T-cell (primary cell): ENCODE data around the gene MYO1G. TPM values are rescaled to one million over a fixed set of nuclear protein-coding genes. Genes with fewer than 3 reads are reported as not detected.

ENCODE experiments used
- ATAC-seq, 4 experiments: fragments of 200-7000 bp in 3 of 4; fragments of 150-1000 bp in 1 of 4; cut with Tn5 transposase; replicated peaks in 1 of 4; 1 replicate in 3 of 4; 2 replicates in 1 of 4; pipeline ENCODE4 v1.10.0; 2021; ENCODE audit warnings: moderate library complexity in 3 of 4, mild to moderate bottlenecking in 2 of 4, moderate number of reproducible peaks in 1 of 4
- CTCF ChIA-PET, 2 donors: fragments of 300-600 bp; sonication (Branson Sonifier 250); formaldehyde crosslinking; loops; one replicate each; lab custom pipeline; 2022; ENCODE audit warnings: antibody characterized with exemption in 2 of 2; lab: Charles Lee
- POLR2A ChIA-PET, 2 donors: fragments of 300-600 bp; sonication (Branson Sonifier 250); formaldehyde crosslinking; loops; one replicate each; lab custom pipeline; 2022; ENCODE audit warnings: antibody characterized with exemption in 2 of 2; lab: Charles Lee
- DNase-seq, 35 experiments: peaks; one replicate each; pipeline versions ENCODE4 v3.0.0 to v3.0.0-alpha.2; 2013 to 2023
- H3K27ac ChIP-seq: one replicate; pipeline ENCODE4 v1.5.1; 2013; ENCODE audit warnings: low read length
- H3K27me3 ChIP-seq, 2 experiments: replicated peaks in 1 of 2; 1 replicate in 1 of 2; 2 replicates in 1 of 2; pipeline versions ENCODE4 v1.6.1 to v1.7.0; 2013; ENCODE audit warnings: low read length in 1 of 2, mixed read lengths in 1 of 2; ENCODE audit not compliant: control insufficient read depth in 2 of 2, insufficient read depth in 2 of 2; ENCODE audit errors: extremely low read depth in 1 of 2
- H3K36me3 ChIP-seq, 2 donors: 1 replicate in 1 of 2; 2 replicates in 1 of 2; pipeline versions ENCODE4 v1.6.1 to v1.7.0; 2013; ENCODE audit warnings: low read length in 1 of 2; ENCODE audit not compliant: control insufficient read depth in 2 of 2, insufficient read depth in 1 of 2; ENCODE audit errors: extremely low read depth in 1 of 2
- H3K4me1 ChIP-seq, 2 experiments: 1 replicate in 1 of 2; 2 replicates in 1 of 2; pipeline versions ENCODE4 v1.6.1 to v1.7.0; 2013; ENCODE audit warnings: low read length in 2 of 2, mixed read lengths in 1 of 2; ENCODE audit not compliant: insufficient read depth in 2 of 2, control insufficient read depth in 1 of 2; ENCODE audit errors: extremely low read depth in 1 of 2
- H3K4me3 ChIP-seq, 2 donors: 1 replicate in 1 of 2; 2 replicates in 1 of 2; pipeline versions ENCODE4 v1.5.1 to v1.7.0; 2013; ENCODE audit warnings: mild to moderate bottlenecking in 2 of 2, low read length in 1 of 2, moderate library complexity in 1 of 2; ENCODE audit not compliant: control insufficient read depth in 1 of 2; ENCODE audit errors: extremely low read depth in 1 of 2
- H3K9me3 ChIP-seq: 2 replicates; pipeline ENCODE4 v1.7.0; 2013
- H3K27ac Mint-ChIP-seq, 2 donors: one replicate each; pipeline ENCODE4 v1.8.0; 2020 to 2021; ENCODE audit warnings: mild to moderate bottlenecking in 2 of 2, mixed read lengths in 2 of 2
- H3K27me3 Mint-ChIP-seq, 2 donors: one replicate each; pipeline ENCODE4 v1.8.0; 2021 to 2022; ENCODE audit warnings: mixed read lengths in 2 of 2
- H3K36me3 Mint-ChIP-seq: one replicate; pipeline ENCODE4 v1.8.0; 2021; ENCODE audit warnings: mixed read lengths
- H3K4me1 Mint-ChIP-seq, 3 donors: one replicate each; pipeline ENCODE4 v1.8.0; 2020 to 2022; ENCODE audit warnings: mixed read lengths in 3 of 3, mild to moderate bottlenecking in 1 of 3
- H3K4me3 Mint-ChIP-seq, 3 donors: one replicate each; pipeline ENCODE4 v1.8.0; 2020 to 2022; ENCODE audit warnings: mild to moderate bottlenecking in 3 of 3, mixed read lengths in 3 of 3, moderate library complexity in 3 of 3
- H3K9me3 Mint-ChIP-seq, 3 donors: one replicate each; pipeline ENCODE4 v1.8.0; 2020 to 2022; ENCODE audit warnings: mixed read lengths in 3 of 3
- WGBS: methylation state at CpG from one replicate; pipeline ENCODE4 v1.1.5; 2013; ENCODE audit warnings: missing lambda C conversion rate; ENCODE audit not compliant: insufficient coverage; 5-methylcytosine and 5-hydroxymethylcytosine counted together
- total RNA-seq, 35 experiments: library from RNA in 6 of 35; stranded (reverse) in 6 of 35; fragments of 120-200 nt in 1 of 35; gene quantifications; one replicate each; pipeline versions ENCODE4 v1.2.1 to v1.2.4 and lab custom pipeline; 2013 to 2026

Gene MYO1G
- total RNA-seq, 5 donors from 2014 or later (not counting 1 experiment from before 2014, with no cell fraction given) = 183 to 272 (median 192) TPM

DNA sequence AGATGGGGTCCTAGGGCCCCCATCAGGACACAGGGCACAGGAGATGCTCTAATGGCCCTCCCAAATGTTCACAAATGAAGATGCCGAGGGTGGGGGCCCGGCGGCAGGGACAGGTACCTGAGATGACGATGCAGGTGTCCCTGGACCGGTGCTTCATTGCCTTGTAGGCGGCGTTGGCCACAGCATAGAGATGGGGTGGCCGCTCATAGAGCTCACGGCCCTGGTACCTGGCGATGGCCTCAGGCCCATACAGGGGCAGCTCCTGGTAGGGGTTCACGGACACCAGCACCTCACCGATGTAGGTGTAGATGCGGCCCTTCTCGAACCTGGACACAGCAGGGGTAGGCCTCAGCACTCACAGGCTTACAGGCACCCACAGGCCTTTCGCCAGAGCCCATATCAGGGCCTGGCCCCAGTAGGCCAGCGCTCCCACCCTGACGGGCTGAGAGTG is 2.0 kb downstream of the MYO1G start:
- peak overlapping the region; percentile 88 to 99 (median 95) for H3K4me3 Mint-ChIP-seq
- peaks cover 75 to 82% (median 78%) of the 10 kb centered on the region in 3 donors for H3K4me1 Mint-ChIP-seq
- no peaks in the 10 kb centered on the region for H3K27me3 ChIP-seq
- CTCF ChIA-PET = interaction anchor here (0.6 to 1.6 kb wide), 2 partner anchors 16 to 159 kb away, joined by 3 to 7 read pairs; no protein-coding TSS in a partner anchor
- H3K36me3 Mint-ChIP-seq = peaks cover 19% of the 10 kb centered on the region
- no peaks in the 10 kb centered on the region for H3K27me3 Mint-ChIP-seq
- DNase-seq (no peak), ATAC-seq (no peak)
- peak overlapping the region; percentile 89 for H3K27ac ChIP-seq
- H3K9me3 ChIP-seq = no peaks in the 10 kb centered on the region
- H3K9me3 Mint-ChIP-seq = no peaks in the 10 kb centered on the region
- peaks cover 8 to 64% of the 10 kb centered on the region in 2 donors for H3K36me3 ChIP-seq
- peak overlapping the region; percentile 54 to 59 for H3K4me3 ChIP-seq
- POLR2A ChIA-PET = no interaction called here
- peaks cover 35 to 89% of the 10 kb centered on the region in 2 experiments for H3K4me1 ChIP-seq
- 81% methylated on average over 17 of the region's 17 CpGs for WGBS
- peak overlapping the region; percentile 96 for H3K27ac Mint-ChIP-seq

DNA sequence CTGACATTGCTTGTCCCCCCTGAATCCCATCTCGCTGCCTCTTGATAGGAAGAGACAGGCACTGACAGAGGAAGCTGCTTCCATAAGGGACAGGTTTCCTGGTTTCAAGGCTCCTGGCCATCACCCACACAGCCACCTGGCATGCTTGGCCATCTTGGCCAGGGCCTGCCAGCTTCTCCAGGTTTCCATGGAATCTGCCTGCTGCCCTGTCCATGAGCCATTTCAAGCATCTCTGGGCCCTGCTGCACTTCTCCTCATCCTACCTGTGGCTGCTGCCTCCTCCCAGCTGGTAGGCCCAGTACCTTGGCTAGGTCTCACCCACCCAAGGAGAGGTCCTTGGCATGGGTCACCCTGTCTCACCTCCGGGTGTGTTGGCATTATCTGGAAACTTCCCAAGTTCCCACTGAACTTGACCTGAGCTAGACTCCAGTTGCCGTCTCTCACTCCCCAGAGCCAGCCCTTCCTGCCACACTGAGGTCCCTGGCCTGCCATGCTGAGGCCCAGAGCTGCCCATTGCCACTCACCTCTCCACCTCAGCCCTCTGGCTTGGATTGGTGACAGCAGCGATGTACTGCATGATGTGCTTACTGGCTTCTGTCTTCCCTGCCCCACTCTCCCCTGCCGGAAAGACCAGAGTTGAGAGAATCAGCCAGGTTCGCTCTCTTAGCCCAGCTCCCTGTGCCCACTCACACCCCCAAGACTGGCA is 2.6 kb downstream of the MYO1G start:
- peak overlapping the region; percentile 89 for H3K27ac ChIP-seq
- no peaks in the 10 kb centered on the region for H3K9me3 ChIP-seq
- H3K4me1 Mint-ChIP-seq = peaks cover 74 to 77% (median 74%) of the 10 kb centered on the region in 3 donors
- H3K4me3 ChIP-seq = peak overlapping the region in 1 of 2 donors; percentile 59
- H3K36me3 Mint-ChIP-seq = peaks cover 20% of the 10 kb centered on the region
- DNase-seq (no peak), ATAC-seq (no peak)
- H3K9me3 Mint-ChIP-seq = no peaks in the 10 kb centered on the region
- ChIA-PET CTCF (interaction anchor here (0.5 to 1.6 kb wide), 3 partner anchors 91 to 1514 kb away, joined by 4 to 7 read pairs (median 7); no protein-coding TSS in a partner anchor), POLR2A (interaction anchor here in 1 of 2 donors (0.5 kb wide), 1 partner anchor 26 kb away, joined by 3 read pairs; no protein-coding TSS in a partner anchor)
- no peaks in the 10 kb centered on the region for H3K27me3 Mint-ChIP-seq
- peaks cover 31 to 83% of the 10 kb centered on the region in 2 experiments for H3K4me1 ChIP-seq
- H3K36me3 ChIP-seq = peaks cover 12 to 63% of the 10 kb centered on the region in 2 donors
- H3K27ac Mint-ChIP-seq = peak overlapping the region; percentile 96
- no peaks in the 10 kb centered on the region for H3K27me3 ChIP-seq
- 88% methylated on average over 4 of the region's 6 CpGs for WGBS
- peak overlapping the region; percentile 88 to 99 (median 95) for H3K4me3 Mint-ChIP-seq

DNA sequence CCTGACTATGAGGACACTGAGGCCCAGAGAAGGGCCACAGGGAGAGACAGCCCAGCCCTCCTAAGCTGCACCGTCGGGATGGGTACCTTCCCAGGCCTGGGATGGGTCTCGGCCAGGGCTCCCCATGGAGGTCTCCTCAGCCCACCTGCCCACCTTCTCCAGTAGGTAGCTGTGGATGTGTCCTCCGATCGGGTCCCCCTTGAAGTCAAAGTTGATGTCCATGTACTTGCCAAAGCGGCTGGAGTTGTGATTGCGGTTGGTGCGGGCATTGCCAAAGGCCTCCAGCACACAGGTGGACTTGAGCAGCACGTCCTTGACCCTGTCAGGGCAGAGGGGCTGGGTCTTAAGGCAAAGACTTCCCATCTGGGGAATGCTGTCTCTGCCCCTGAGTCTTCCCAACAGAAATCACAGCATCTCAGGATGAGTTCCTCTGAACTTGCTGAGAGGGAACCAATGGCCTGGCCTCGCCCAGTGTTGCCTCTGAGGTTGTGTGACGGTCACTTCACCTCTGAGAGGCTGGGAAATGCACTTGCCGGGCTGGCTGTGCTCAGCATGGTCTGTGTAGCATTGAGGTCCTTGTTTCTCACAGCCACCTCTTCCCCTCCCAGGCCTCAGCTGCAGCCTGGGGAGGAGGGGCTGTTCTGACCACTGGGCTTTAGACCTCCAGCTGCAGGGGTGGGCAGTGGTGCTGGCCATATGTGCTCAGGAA is 3.3 kb downstream of the MYO1G start:
- Mint-ChIP-seq H3K4me3 (peak overlapping the region in 1 of 3 donors; percentile 99), H3K9me3 (no peaks in the 10 kb centered on the region), H3K4me1 (peaks cover 67 to 70% (median 67%) of the 10 kb centered on the region in 3 donors), H3K27me3 (no peaks in the 10 kb centered on the region), H3K27ac (peak overlapping the region; percentile 83 to 96), H3K36me3 (peaks cover 20% of the 10 kb centered on the region)
- POLR2A ChIA-PET = interaction anchor here (0.5 to 1.1 kb wide), 3 partner anchors 15 to 334 kb away, joined by 3 to 18 read pairs (median 4); no protein-coding TSS in a partner anchor
- CTCF ChIA-PET = interaction anchor here (1.6 to 3.8 kb wide), 4 partner anchors 24 to 161 kb away, joined by 5 to 72 read pairs (median 46); partner anchors contain the start of gene CCM2 (in 1 of the 2)
- Histone ChIP-seq H3K27me3 (no peaks in the 10 kb centered on the region), H3K36me3 (peaks cover 12 to 67% of the 10 kb centered on the region in 2 donors), H3K4me1 (peaks cover 25 to 76% of the 10 kb centered on the region in 2 experiments), H3K9me3 (no peaks in the 10 kb centered on the region), H3K27ac (peak overlapping the region; percentile 89), H3K4me3 (no peak overlapping the region)
- no peak for ATAC-seq
- DNase-seq = no peak
- 98% methylated on average over 6 of the region's 12 CpGs for WGBS

DNA sequence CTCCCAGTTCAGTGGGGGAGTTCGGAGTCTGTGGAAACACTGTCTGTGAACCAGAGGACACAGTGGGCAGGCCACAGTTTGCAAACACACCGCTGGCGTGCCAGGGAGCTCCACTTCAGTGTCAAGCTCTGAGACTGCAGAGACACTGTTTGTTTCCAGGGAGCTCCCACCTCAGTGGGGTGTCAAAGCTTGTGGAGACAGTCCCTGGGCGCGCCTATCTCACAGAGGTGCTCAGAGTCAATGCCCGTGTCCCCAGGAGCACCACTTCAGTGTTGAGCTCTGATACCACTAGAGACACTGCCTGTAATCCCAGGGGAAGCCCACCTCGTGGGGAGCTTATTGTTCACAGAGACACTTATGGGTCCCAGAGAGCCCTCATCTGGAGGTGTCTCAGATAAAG is 4.3 kb downstream of the MYO1G start:
- ChIA-PET POLR2A (interaction anchor here (0.5 to 2.8 kb wide), 8 partner anchors 14 to 333 kb away, joined by 3 to 18 read pairs (median 4); no protein-coding TSS in a partner anchor), CTCF (interaction anchor here (0.8 to 3.8 kb wide), 20 partner anchors 23 to 162 kb away, joined by 4 to 72 read pairs (median 7); partner anchors contain the start of genes CCM2 (in 1 of the 2) and TBRG4 (in 1 of the 2))
- Mint-ChIP-seq H3K27me3 (no peaks in the 10 kb centered on the region), H3K4me3 (peak overlapping the region in 1 of 3 donors; percentile 30), H3K27ac (peak overlapping the region; percentile 83 to 96), H3K36me3 (peaks cover 20% of the 10 kb centered on the region), H3K9me3 (no peaks in the 10 kb centered on the region), H3K4me1 (peaks cover 57 to 61% (median 58%) of the 10 kb centered on the region in 3 donors)
- no peak for DNase-seq
- no peaks in the 10 kb centered on the region for H3K9me3 ChIP-seq
- WGBS = 81% methylated on average over 7 of the region's 7 CpGs
- peaks cover 15 to 77% of the 10 kb centered on the region in 2 donors for H3K36me3 ChIP-seq
- H3K27ac ChIP-seq = no peak overlapping the region
- no peaks in the 10 kb centered on the region for H3K27me3 ChIP-seq
- ATAC-seq = no peak
- H3K4me1 ChIP-seq = peaks cover 16 to 67% of the 10 kb centered on the region in 2 experiments
- no peak overlapping the region for H3K4me3 ChIP-seq

DNA sequence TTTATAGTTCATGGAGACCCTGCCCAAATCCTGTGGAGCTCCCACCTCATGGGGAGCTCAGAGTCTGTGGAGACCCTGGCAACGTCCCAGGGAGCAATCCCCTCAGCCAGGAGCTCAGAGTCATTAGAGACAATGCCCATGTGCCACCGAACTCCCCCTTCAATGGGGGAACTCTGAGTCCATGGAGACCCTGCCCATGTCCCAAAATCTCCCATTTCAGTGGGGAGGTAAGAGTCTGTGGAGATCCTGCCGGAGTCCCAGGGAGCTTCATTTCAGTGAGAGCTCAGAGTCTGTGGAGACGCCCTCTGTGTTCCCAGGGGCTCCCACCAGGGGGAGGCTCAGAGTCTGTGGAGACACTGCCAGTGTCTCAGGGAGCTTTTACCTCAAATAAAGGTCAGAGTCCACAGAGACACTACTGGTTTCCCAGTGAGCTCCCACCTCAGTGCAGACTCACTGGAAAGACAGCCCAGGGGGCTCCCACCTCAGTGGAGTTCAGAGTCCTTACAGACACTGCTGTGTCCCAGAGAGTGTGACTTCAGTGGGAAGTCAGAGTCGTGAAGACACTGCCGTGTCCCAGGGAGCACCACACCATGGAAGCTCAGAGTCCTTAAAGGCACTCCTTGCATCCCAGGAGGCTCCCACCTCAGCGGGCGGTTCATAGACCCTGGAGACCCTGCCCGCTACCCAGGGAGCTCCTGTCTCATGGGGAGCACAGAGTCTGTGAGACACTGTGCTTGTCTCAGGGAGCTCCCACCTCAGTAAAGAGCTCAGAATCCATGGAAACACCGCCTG is 5.0 kb downstream of the MYO1G start:
- Mint-ChIP-seq H3K27me3 (no peaks in the 10 kb centered on the region), H3K4me1 (peaks cover 50 to 53% (median 51%) of the 10 kb centered on the region in 3 donors), H3K9me3 (no peaks in the 10 kb centered on the region), H3K4me3 (no peak overlapping the region), H3K27ac (peak overlapping the region; percentile 43 to 96), H3K36me3 (peaks cover 24% of the 10 kb centered on the region)
- WGBS = 86% methylated on average over 8 of the region's 10 CpGs
- POLR2A ChIA-PET = interaction anchor here (0.5 to 2.8 kb wide), 13 partner anchors 13 to 305 kb away, joined by 3 to 12 read pairs (median 4); no protein-coding TSS in a partner anchor
- H3K27me3 ChIP-seq = no peaks in the 10 kb centered on the region
- H3K4me3 ChIP-seq = no peak overlapping the region
- CTCF ChIA-PET = interaction anchor here (0.5 to 3.8 kb wide), 36 partner anchors 10 to 371 kb away, joined by 3 to 72 read pairs (median 5); partner anchors contain the start of genes CCM2 (in 2 of the 2), OGDH (in 1 of the 2) and TBRG4 (in 1 of the 2)
- H3K36me3 ChIP-seq = peaks cover 15 to 84% of the 10 kb centered on the region in 2 donors
- H3K9me3 ChIP-seq = no peaks in the 10 kb centered on the region
- peak; percentile 22 to 43 (median 30) for ATAC-seq
- DNase-seq = peak in 34 of 35 experiments; percentile 33 to 72 (median 58)
- H3K27ac ChIP-seq = no peak overlapping the region
- H3K4me1 ChIP-seq = peaks cover 12 to 61% of the 10 kb centered on the region in 2 experiments
